Endothelial cell of umbilical vein (primary cell): ENCODE results near the gene BABAM1. TPM values are rescaled to one million over a fixed set of nuclear protein-coding genes. Genes with fewer than 3 reads are reported as not detected.

ENCODE experiments used
- BruUV-seq: library from RNA; stranded (reverse); fragments of 400-500 nt; replicated peaks from 2 replicates; lab custom pipeline; 2021; lab: Mats Ljungman, UMichigan
- CTCF ChIA-PET: fragments of 300-600, 350-600 bp; sonication (Branson Sonifier 250); formaldehyde crosslinking; loops from one replicate; lab custom pipeline; 2021; ENCODE audit warnings: antibody characterized with exemption, inconsistent platforms; lab: Charles Lee
- POLR2A ChIA-PET: fragments of 300-600, 350-600 bp; sonication (Branson Sonifier 250); formaldehyde crosslinking; loops from one replicate; lab custom pipeline; 2021; ENCODE audit warnings: antibody characterized with exemption, inconsistent platforms; lab: Charles Lee
- DNase-seq: peaks from one replicate; pipeline ENCODE4 v3.0.0-alpha.2; 2011; ENCODE audit warnings: low read depth, low spot score
- FAIRE-seq: peaks from 2 replicates; lab custom pipeline; 2011; peaks lifted over from hg19 to GRCh38; lab: Jason Lieb, UNC
- H2AFZ ChIP-seq: 2 replicates; pipeline ENCODE4 v1.6.0; 2012; ENCODE audit warnings: low read depth, low read length, control low read depth, inconsistent platforms
- H3K27ac ChIP-seq: 2 replicates; pipeline ENCODE4 v1.5.1; 2011; ENCODE audit warnings: low read depth, mild to moderate bottlenecking, control low read depth, low read length, moderate library complexity; ENCODE audit not compliant: insufficient read depth
- H3K27me3 ChIP-seq, 2 experiments: 2 replicates each; pipeline versions ENCODE4 v1.6.0 to v1.6.1; 2011; ENCODE audit warnings: low read length in 2 of 2, mixed read lengths in 1 of 2; ENCODE audit not compliant: control insufficient read depth in 2 of 2, insufficient read depth in 2 of 2
- H3K36me3 ChIP-seq, 2 experiments: 2 replicates in 1 of 2; 3 replicates in 1 of 2; pipeline ENCODE4 v1.5.1; 2011; ENCODE audit warnings: low read length in 2 of 2, mild to moderate bottlenecking in 1 of 2, moderate library complexity in 1 of 2; ENCODE audit not compliant: control insufficient read depth in 2 of 2, insufficient read depth in 2 of 2; ENCODE audit errors: extremely low read depth in 1 of 2
- H3K4me1 ChIP-seq: 3 replicates; pipeline ENCODE4 v1.5.1; 2011; ENCODE audit warnings: mild to moderate bottlenecking, low read length; ENCODE audit not compliant: control insufficient read depth, insufficient read depth; ENCODE audit errors: extremely low read depth
- H3K4me2 ChIP-seq: 2 replicates; pipeline ENCODE4 v1.6.1; 2011; ENCODE audit warnings: low read length, control low read depth, mixed read lengths; ENCODE audit not compliant: insufficient read depth
- H3K4me3 ChIP-seq, 3 experiments: fragments of 200-600 bp in 1 of 3; sonication (generic), shearing (Covaris generic) in 1 of 3; replicated peaks in 1 of 3; 2 replicates each; pipeline ENCODE4 v1.5.1; 2011 to 2016; ENCODE audit warnings: control low read depth in 3 of 3, low read length in 3 of 3, mild to moderate bottlenecking in 2 of 3, inconsistent platforms in 1 of 3, low read depth in 1 of 3, moderate library complexity in 1 of 3; ENCODE audit not compliant: insufficient read depth in 1 of 3
- H3K79me2 ChIP-seq: 2 replicates; pipeline ENCODE4 v1.6.0; 2012; ENCODE audit warnings: low read length, inconsistent platforms; ENCODE audit not compliant: control insufficient read depth, insufficient read depth
- H3K9ac ChIP-seq: replicated peaks from 2 replicates; pipeline ENCODE3; 2011; ENCODE audit warnings: low read length, control low read depth; ENCODE audit not compliant: insufficient read depth; ENCODE audit errors: extremely low read depth
- H3K9me1 ChIP-seq: replicated peaks from 3 replicates; pipeline ENCODE4 v1.6.0; 2011; ENCODE audit warnings: mild to moderate bottlenecking, low read length; ENCODE audit not compliant: control insufficient read depth, insufficient read depth; ENCODE audit errors: extremely low read depth
- H3K9me3 ChIP-seq: replicated peaks from 2 replicates; pipeline ENCODE4 v1.5.1; 2012; ENCODE audit warnings: low read length, inconsistent platforms; ENCODE audit not compliant: control insufficient read depth, insufficient read depth
- H4K20me1 ChIP-seq: replicated peaks from 2 replicates; pipeline ENCODE3; 2011; ENCODE audit warnings: mild to moderate bottlenecking, low read length; ENCODE audit not compliant: control insufficient read depth, insufficient read depth; ENCODE audit errors: extremely low read depth
- CTCF ChIP-seq, 2 donors: IDR thresholded peaks; 1 replicate in 1 of 2; 2 replicates in 1 of 2; pipeline ENCODE4 v1.5.1; 2011; ENCODE audit warnings: low read length in 2 of 2, mild to moderate bottlenecking in 2 of 2, moderate library complexity in 2 of 2, control low read depth in 1 of 2, inconsistent platforms in 1 of 2, low read depth in 1 of 2; ENCODE audit not compliant: insufficient read depth in 1 of 2; ENCODE audit errors: extremely low read depth in 1 of 2
- MAX ChIP-seq: IDR thresholded peaks from 2 replicates; pipeline ENCODE4 v1.6.1; 2011; ENCODE audit not compliant: insufficient read depth, insufficient read length
- dilution Hi-C: fragments of 300-500 bp; cut with MboI; formaldehyde crosslinking; loops from one replicate; pipeline ENCODE4 v1.15.0; 2019; ENCODE audit warnings: low sequenced_read_pairs; ENCODE audit not compliant: extremely low pct_ligation_motif_present
- intact Hi-C: fragments of 100-400 bp; cut with micrococcal nuclease; formaldehyde crosslinking; loops from one replicate; pipeline ENCODE4 v1.10.0; 2022
- polyA plus RNA-seq, 4 experiments: library from polyadenylated mRNA; depleted of rRNA in 3 of 4; stranded (reverse) in 3 of 4; unstranded in 1 of 4; fragments of >200 nt; gene quantifications; 2 replicates each; pipeline versions ENCODE4 v1.2.1 to v1.2.3, GENCODE V29; 2011 to 2012; ENCODE audit warnings: missing spikeins in 1 of 4
- total RNA-seq: library from RNA; stranded (reverse); gene quantifications from 2 replicates; pipeline ENCODE4 v1.2.3, GENCODE V29; 2021

The BABAM1 gene
- total and polyA plus RNA-seq, 2 donors (not counting 3 experiments of a cell fraction or from before 2014, with no cell fraction given): 118 to 140 TPM

- ChIA-PET POLR2A (interaction anchor here (0.6 kb wide), 1 partner anchor 19 kb away, joined by 9 read pairs; the partner anchor contains the start of gene DDA1), CTCF (interaction anchor here (0.5 to 2.5 kb wide), 10 partner anchors 11 to 109 kb away, joined by 3 to 16 read pairs (median 4); partner anchors contain the start of genes DDA1 and MRPL34)
- Histone ChIP-seq H3K9ac (no peak overlapping the region), H3K27me3 (peaks cover 4 to 19% of the 10 kb centered on the region in 2 experiments), H3K79me2 (no peaks in the 10 kb centered on the region), H3K27ac (no peak overlapping the region), H2AFZ (peak overlapping the region; percentile 47), H4K20me1 (no peaks in the 10 kb centered on the region), H3K4me2 (peak overlapping the region; percentile 44), H3K9me3 (no peaks in the 10 kb centered on the region), H3K36me3 (no peaks in the 10 kb centered on the region), H3K4me1 (peaks cover 10% of the 10 kb centered on the region), H3K9me1 (no peaks in the 10 kb centered on the region), H3K4me3 (peak overlapping the region; percentile 15 to 24 (median 18))
- dilution Hi-C loops (no loop called here), intact Hi-C loops (no loop called here)
- FAIRE-seq: peak; percentile 79
- BruUV-seq: no TSS peak
- peak; percentile 48 to 61 for TF ChIP-seq CTCF (IDR thresholded peaks at IDR 0.05; ENCODE audit: extremely low read depth in 1 of 2, insufficient read depth in 1 of 2, low read depth in 1 of 2, low read length in 2 of 2)
- TF ChIP-seq MAX: no peak
- peak; percentile 52 for DNase-seq
Measured at GRCh38 chr19:17327654-17328516, 60.6 kb downstream of the BABAM1 start.

Other genes with a start within 250 kb of the BABAM1 start
- gene CPAMD8, start 240.6 kb upstream of the BABAM1 start, total RNA-seq: 2.2 and 2.9 TPM in 2 replicates
- 3.9 and 5.3 TPM in 2 replicates for gene CPAMD8, start 240.6 kb upstream of the BABAM1 start, polyA plus RNA-seq
- 23.4 and 30.3 TPM in 2 replicates for gene HAUS8, start 192.0 kb upstream of the BABAM1 start, total RNA-seq
- 9.0 and 9.6 TPM in 2 replicates for gene HAUS8, start 192.0 kb upstream of the BABAM1 start, polyA plus RNA-seq
- 119 and 124 TPM in 2 replicates for gene MYO9B, start 191.7 kb upstream of the BABAM1 start, total RNA-seq
- gene MYO9B, start 191.7 kb upstream of the BABAM1 start, polyA plus RNA-seq: 64.4 and 69.8 TPM in 2 replicates
- 21.2 and 21.3 TPM in 2 replicates for gene USE1, start 52.1 kb upstream of the BABAM1 start, total RNA-seq
- gene USE1, start 52.1 kb upstream of the BABAM1 start, polyA plus RNA-seq: 27.6 and 29.8 TPM in 2 replicates
- 12.5 and 13.0 TPM in 2 replicates for gene OCEL1, start 41.2 kb upstream of the BABAM1 start, total RNA-seq
- 7.4 and 7.7 TPM in 2 replicates for gene OCEL1, start 41.2 kb upstream of the BABAM1 start, polyA plus RNA-seq
- gene NR2F6, start 21.5 kb upstream of the BABAM1 start, total RNA-seq: 36.1 and 39.2 TPM in 2 replicates
- gene NR2F6, start 21.5 kb upstream of the BABAM1 start, polyA plus RNA-seq: 38.9 and 53.7 TPM in 2 replicates
- 14.8 and 19.4 TPM in 2 replicates for gene USHBP1, start 2.7 kb upstream of the BABAM1 start, total RNA-seq
- 16.2 and 20.4 TPM in 2 replicates for gene USHBP1, start 2.7 kb upstream of the BABAM1 start, polyA plus RNA-seq
- 3.1 and 5.2 TPM in 2 replicates for gene ANKLE1, start 14.5 kb downstream of the BABAM1 start, total RNA-seq
- gene ANKLE1, start 14.5 kb downstream of the BABAM1 start, polyA plus RNA-seq: 1.9 and 2.8 TPM in 2 replicates
- gene ABHD8, start 36.0 kb downstream of the BABAM1 start, total RNA-seq: 5.9 and 6.8 TPM in 2 replicates
- gene ABHD8, start 36.0 kb downstream of the BABAM1 start, polyA plus RNA-seq: 8.7 and 12.7 TPM in 2 replicates
- 55.7 and 61.6 TPM in 2 replicates for gene MRPL34, start 38.4 kb downstream of the BABAM1 start, total RNA-seq
- 45.5 and 50.1 TPM in 2 replicates for gene MRPL34, start 38.4 kb downstream of the BABAM1 start, polyA plus RNA-seq
- 64.7 and 81.1 TPM in 2 replicates for gene DDA1, start 42.1 kb downstream of the BABAM1 start, total RNA-seq
- gene DDA1, start 42.1 kb downstream of the BABAM1 start, polyA plus RNA-seq: 52.9 and 60.5 TPM in 2 replicates
- gene ANO8, start 67.4 kb downstream of the BABAM1 start, total RNA-seq: 6.8 and 7.5 TPM in 2 replicates
- gene ANO8, start 67.4 kb downstream of the BABAM1 start, polyA plus RNA-seq: 3.5 and 3.8 TPM in 2 replicates
- gene GTPBP3, start 70.1 kb downstream of the BABAM1 start, total RNA-seq: 28.1 and 34.7 TPM in 2 replicates
- gene GTPBP3, start 70.1 kb downstream of the BABAM1 start, polyA plus RNA-seq: 12.7 and 15.4 TPM in 2 replicates
- 5.7 and 11.1 TPM in 2 replicates for gene PLVAP, start 109.9 kb downstream of the BABAM1 start, total RNA-seq
- gene PLVAP, start 109.9 kb downstream of the BABAM1 start, polyA plus RNA-seq: 16.9 and 19.9 TPM in 2 replicates
- gene CCDC194, start 126.8 kb downstream of the BABAM1 start, total RNA-seq: not detected in 2 replicates
- gene CCDC194, start 126.8 kb downstream of the BABAM1 start, polyA plus RNA-seq: 0.11 and 0.12 TPM in 2 replicates
- gene BST2, start 138.2 kb downstream of the BABAM1 start, total RNA-seq: 20.7 and 21.2 TPM in 2 replicates
- gene BST2, start 138.2 kb downstream of the BABAM1 start, polyA plus RNA-seq: 145 and 146 TPM in 2 replicates
- 58.1 and 63.3 TPM in 2 replicates for gene MVB12A, start 152.6 kb downstream of the BABAM1 start, total RNA-seq
- 88.8 and 109 TPM in 2 replicates for gene MVB12A, start 152.6 kb downstream of the BABAM1 start, polyA plus RNA-seq
- gene TMEM221, start 181.2 kb downstream of the BABAM1 start, total RNA-seq: not detected in 2 replicates
- 0.06 and 0.08 TPM in 2 replicates for gene TMEM221, start 181.2 kb downstream of the BABAM1 start, polyA plus RNA-seq
- not detected in 2 replicates for gene NXNL1, start 193.5 kb downstream of the BABAM1 start, total RNA-seq
- not detected in 2 replicates for gene NXNL1, start 193.5 kb downstream of the BABAM1 start, polyA plus RNA-seq
- 13.5 and 14.9 TPM in 2 replicates for gene SLC27A1, start 203.1 kb downstream of the BABAM1 start, total RNA-seq
- 10.4 and 11.9 TPM in 2 replicates for gene SLC27A1, start 203.1 kb downstream of the BABAM1 start, polyA plus RNA-seq
- gene PGLS, start 244.2 kb downstream of the BABAM1 start, total RNA-seq: 99.2 and 110 TPM in 2 replicates
- gene PGLS, start 244.2 kb downstream of the BABAM1 start, polyA plus RNA-seq: 139 and 204 TPM in 2 replicates